Loucy (cell line): ENCODE measurements around the gene PLEKHA5.

ENCODE experiments used
- CTCF ChIP-seq: fragments of 200-600 bp; sonication (generic); conservative IDR thresholded peaks from 2 replicates; pipeline ENCODE4 v1.5.1; 2014; ENCODE audit warnings: mild to moderate bottlenecking, antibody characterized with exemption, low read length
- EZH2phosphoT487 ChIP-seq: fragments of 200-600 bp; IDR thresholded peaks from 2 replicates; pipeline ENCODE4 v1.6.1; 2018; ENCODE audit warnings: antibody characterized with exemption, mild to moderate bottlenecking, moderate library complexity, borderline replicate concordance

GRCh38 chr12:19307451-19307850, 177.9 kb downstream of the PLEKHA5 start:
- TF ChIP-seq CTCF (no peak), EZH2phosphoT487 (no peak)
